ENCODE measurements around the gene PDE8A.
"Not testable (repeated sequence)": the region's sequence is repeated elsewhere in the genome, so short reads cannot be mapped to it uniquely, and the experiment has no call there.

PDE8A gene

GRCh38 chr15:85137489-85138168, 156.0 kb downstream of the PDE8A start:
- DNase-seq, result no peak

GRCh38 chr15:85139391-85139790, 157.7 kb downstream of the PDE8A start:
- no peak for DNase-seq

- DNase-seq, result peak; percentile 22
Observed at GRCh38 chr15:85141726-85142125, 160.1 kb downstream of the PDE8A start.

- peak; percentile 69 for DNase-seq
Observed at GRCh38 chr15:85142312-85142711, 160.7 kb downstream of the PDE8A start.

GRCh38 chr15:85149465-85150129, 167.9 kb downstream of the PDE8A start:
- no peak for DNase-seq

- DNase-seq, result no peak
Observed at GRCh38 chr15:85150130-85150480, 168.4 kb downstream of the PDE8A start.

GRCh38 chr15:85151145-85151544, 169.5 kb downstream of the PDE8A start:
- no peak for DNase-seq

- DNase-seq, result no peak
Observed at GRCh38 chr15:85151861-85152260, 170.2 kb downstream of the PDE8A start.

GRCh38 chr15:85154061-85154460, 172.4 kb downstream of the PDE8A start:
- DNase-seq, result no peak

- DNase-seq, result no peak
Observed at GRCh38 chr15:85155360-85155759, 173.7 kb downstream of the PDE8A start.

GRCh38 chr15:85155857-85156256, 174.2 kb downstream of the PDE8A start:
- DNase-seq, result no peak

- no peak for DNase-seq
Observed at GRCh38 chr15:85157344-85157743, 175.7 kb downstream of the PDE8A start.

- DNase-seq, result no peak
Observed at GRCh38 chr15:85162237-85162636, 180.6 kb downstream of the PDE8A start.

GRCh38 chr15:85164841-85165466, 183.3 kb downstream of the PDE8A start:
- DNase-seq, result no peak

- no peak for DNase-seq
Observed at GRCh38 chr15:85167568-85167967, 185.9 kb downstream of the PDE8A start.

GRCh38 chr15:85168642-85169173, 187.1 kb downstream of the PDE8A start:
- no peak for DNase-seq

GRCh38 chr15:85171736-85172135, 190.1 kb downstream of the PDE8A start:
- no peak for DNase-seq

- no peak for DNase-seq
Observed at GRCh38 chr15:85172846-85173490, 191.3 kb downstream of the PDE8A start.

- DNase-seq, result not testable (repeated sequence)
Observed at GRCh38 chr15:85173630-85174029, 192.0 kb downstream of the PDE8A start.

GRCh38 chr15:85174521-85174920, 192.9 kb downstream of the PDE8A start:
- no peak for DNase-seq

GRCh38 chr15:85177042-85177515, 195.4 kb downstream of the PDE8A start:
- DNase-seq, result peak; percentile 30

- DNase-seq, result no peak
Observed at GRCh38 chr15:85178308-85178707, 196.7 kb downstream of the PDE8A start.

GRCh38 chr15:85179700-85180099, 198.0 kb downstream of the PDE8A start:
- DNase-seq, result no peak

Measured in HCEC 1CT (cell line).